SU-DHL-6 (cell line): ENCODE results near the gene BARD1.

Source experiments
- H2AFZ ChIP-seq: fragments of 200-600 bp; sonication (generic); 2 replicates; pipeline ENCODE4 v1.6.1; 2014; ENCODE audit warnings: low read depth, mild to moderate bottlenecking, moderate library complexity, mixed read lengths, antibody characterized with exemption, low read length; ENCODE audit not compliant: severe bottlenecking
- H3F3A ChIP-seq: fragments of 200-600 bp; shearing (Covaris generic); 2 replicates; pipeline ENCODE4 v1.6.0; 2016; ENCODE audit warnings: antibody characterized with exemption, mild to moderate bottlenecking; ENCODE audit not compliant: insufficient read depth
- H3K27ac ChIP-seq: fragments of 200-600 bp; sonication (generic); 2 replicates; pipeline ENCODE4 v1.5.1; 2016; ENCODE audit warnings: low read depth, mild to moderate bottlenecking, low read length, moderate library complexity, mixed read lengths
- H3K27me3 ChIP-seq: fragments of 200-600 bp; sonication (generic), shearing (Covaris generic); 2 replicates; pipeline ENCODE4 v1.6.0; 2014; ENCODE audit warnings: mild to moderate bottlenecking, low read length
- H3K36me3 ChIP-seq: fragments of 200-600 bp; sonication (generic); 2 replicates; pipeline ENCODE4 v1.6.1; 2014; ENCODE audit warnings: mild to moderate bottlenecking, low read length, mixed read lengths
- H3K4me2 ChIP-seq: fragments of 300-600, 200-600 bp; shearing (Covaris generic), sonication (generic); 2 replicates; pipeline ENCODE4 v1.6.0; 2014; ENCODE audit warnings: low read length, low read depth, mild to moderate bottlenecking; ENCODE audit not compliant: poor library complexity, severe bottlenecking
- H3K4me3 ChIP-seq: fragments of 200-600 bp; sonication (generic); 2 replicates; pipeline ENCODE4 v1.5.1; 2014; ENCODE audit warnings: antibody characterized with exemption, low read length, mild to moderate bottlenecking, mixed read lengths; ENCODE audit not compliant: insufficient read depth, poor library complexity, severe bottlenecking
- H3K79me2 ChIP-seq: fragments of 200-600 bp; sonication (generic); 2 replicates; pipeline ENCODE4 v1.6.1; 2014; ENCODE audit warnings: mild to moderate bottlenecking, low read length, moderate library complexity; ENCODE audit not compliant: insufficient read depth
- H3K9ac ChIP-seq: fragments of 200-600 bp; sonication (generic); 2 replicates; pipeline ENCODE4 v1.7.0; 2014; ENCODE audit warnings: mild to moderate bottlenecking, low read length
- H3K9me2 ChIP-seq: fragments of 200-600 bp; sonication (generic); replicated peaks from 2 replicates; pipeline ENCODE4 v1.6.1; 2014; ENCODE audit warnings: low read length; ENCODE audit not compliant: insufficient read depth
- H3K9me3 ChIP-seq: fragments of 200-600 bp; sonication (generic); 2 replicates; pipeline ENCODE4 v1.6.1; 2014; ENCODE audit warnings: low read length, mixed read lengths; ENCODE audit not compliant: insufficient read depth
- H4K20me1 ChIP-seq: fragments of 200-600 bp; sonication (generic); 2 replicates; pipeline ENCODE4 v1.6.1; 2014; ENCODE audit warnings: low read depth, mild to moderate bottlenecking, antibody characterized with exemption, low read length, moderate library complexity, mixed read lengths
- CTCF ChIP-seq: fragments of 200-600 bp; sonication (generic); IDR thresholded peaks from one replicate; pipeline ENCODE4 v1.5.1; 2017; ENCODE audit warnings: antibody characterized with exemption, mild to moderate bottlenecking, low read length, moderate library complexity; ENCODE audit not compliant: insufficient read depth, poor library complexity, severe bottlenecking
- EZH2phosphoT487 ChIP-seq: fragments of 200-600 bp; sonication (generic), shearing (Covaris generic); conservative IDR thresholded peaks from 2 replicates; pipeline ENCODE4 v1.6.1; 2018; ENCODE audit warnings: mild to moderate bottlenecking, antibody characterized with exemption, low read length, moderate library complexity, mixed read lengths

BARD1 gene

GRCh38 chr2:214843823-214844222 lies 34.3 kb upstream of the BARD1 start:
- no peaks in the 10 kb centered on the region for H3F3A ChIP-seq
- no peak overlapping the region for H2AFZ ChIP-seq
- no peaks in the 10 kb centered on the region for H3K27me3 ChIP-seq
- H3K79me2 ChIP-seq = no peaks in the 10 kb centered on the region
- H3K9me2 ChIP-seq = no peaks in the 10 kb centered on the region
- no peaks in the 10 kb centered on the region for H4K20me1 ChIP-seq
- H3K27ac ChIP-seq = no peak overlapping the region
- H3K9ac ChIP-seq = no peak overlapping the region
- H3K4me2 ChIP-seq = no peak overlapping the region
- no peaks in the 10 kb centered on the region for H3K36me3 ChIP-seq
- TF ChIP-seq EZH2phosphoT487 (no peak), CTCF (no peak)
- no peak overlapping the region for H3K4me3 ChIP-seq
- H3K9me3 ChIP-seq = no peaks in the 10 kb centered on the region

- H3K27ac ChIP-seq = no peak overlapping the region
- no peaks in the 10 kb centered on the region for H3K27me3 ChIP-seq
- no peaks in the 10 kb centered on the region for H3F3A ChIP-seq
- no peaks in the 10 kb centered on the region for H3K9me2 ChIP-seq
- no peaks in the 10 kb centered on the region for H4K20me1 ChIP-seq
- H2AFZ ChIP-seq = no peak overlapping the region
- no peaks in the 10 kb centered on the region for H3K36me3 ChIP-seq
- no peaks in the 10 kb centered on the region for H3K9me3 ChIP-seq
- no peak for TF ChIP-seq CTCF
- TF ChIP-seq EZH2phosphoT487 = no peak
- no peak overlapping the region for H3K4me2 ChIP-seq
- no peak overlapping the region for H3K4me3 ChIP-seq
- H3K79me2 ChIP-seq = no peaks in the 10 kb centered on the region
- no peak overlapping the region for H3K9ac ChIP-seq
Measured at GRCh38 chr2:214839464-214839863, 30.0 kb upstream of the BARD1 start.

GRCh38 chr2:214837466-214837865 lies 28.0 kb upstream of the BARD1 start:
- H3K36me3 ChIP-seq = no peaks in the 10 kb centered on the region
- no peaks in the 10 kb centered on the region for H3F3A ChIP-seq
- H3K79me2 ChIP-seq = no peaks in the 10 kb centered on the region
- no peaks in the 10 kb centered on the region for H3K9me2 ChIP-seq
- no peak for TF ChIP-seq CTCF
- TF ChIP-seq EZH2phosphoT487 = no peak
- H4K20me1 ChIP-seq = no peaks in the 10 kb centered on the region
- no peak overlapping the region for H3K27ac ChIP-seq
- H3K4me2 ChIP-seq = no peak overlapping the region
- no peaks in the 10 kb centered on the region for H3K27me3 ChIP-seq
- no peak overlapping the region for H2AFZ ChIP-seq
- H3K9ac ChIP-seq = no peak overlapping the region
- H3K9me3 ChIP-seq = no peaks in the 10 kb centered on the region
- no peak overlapping the region for H3K4me3 ChIP-seq

GRCh38 chr2:214836568-214836967 lies 27.1 kb upstream of the BARD1 start:
- Histone ChIP-seq H3K79me2 (no peaks in the 10 kb centered on the region), H3K27me3 (no peaks in the 10 kb centered on the region), H3K9ac (no peak overlapping the region), H4K20me1 (no peaks in the 10 kb centered on the region), H3K4me2 (no peak overlapping the region), H3F3A (no peaks in the 10 kb centered on the region), H3K36me3 (no peaks in the 10 kb centered on the region), H2AFZ (no peak overlapping the region), H3K27ac (no peak overlapping the region), H3K4me3 (no peak overlapping the region), H3K9me3 (no peaks in the 10 kb centered on the region), H3K9me2 (no peaks in the 10 kb centered on the region)
- TF ChIP-seq CTCF (no peak), EZH2phosphoT487 (no peak)
